GM21360 (cell line): Measurements from ENCODE around the gene MGAM2.

ENCODE experiments used
- ATAC-seq: cut with Tn5 transposase; IDR thresholded peaks from one replicate; pipeline ENCODE4 v1.9.1; 2021; ENCODE audit warnings: mild to moderate bottlenecking, moderate library complexity; ENCODE audit not compliant: unreplicated experiment

MGAM2 gene

DNA sequence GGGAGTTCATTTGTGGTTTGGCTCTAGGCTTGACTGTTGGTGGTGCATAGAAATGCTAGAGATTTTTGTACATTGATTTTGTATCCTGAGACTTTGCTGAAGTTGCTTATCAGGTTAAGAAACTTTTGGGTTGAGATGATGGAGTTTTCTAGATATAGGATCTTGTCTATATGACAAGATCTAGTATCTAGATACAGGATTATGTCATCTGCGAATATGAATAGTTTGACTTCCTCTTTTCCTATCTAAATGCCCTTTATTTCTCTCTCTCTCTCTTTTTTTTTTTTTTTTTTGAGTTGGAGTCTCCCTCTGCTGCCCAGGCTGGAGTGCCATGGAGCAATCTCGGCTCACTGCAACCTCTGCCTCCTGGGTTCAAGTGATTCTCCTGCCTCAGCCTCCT lies 62.9 kb downstream of the MGAM2 start:
- no peak for ATAC-seq

DNA sequence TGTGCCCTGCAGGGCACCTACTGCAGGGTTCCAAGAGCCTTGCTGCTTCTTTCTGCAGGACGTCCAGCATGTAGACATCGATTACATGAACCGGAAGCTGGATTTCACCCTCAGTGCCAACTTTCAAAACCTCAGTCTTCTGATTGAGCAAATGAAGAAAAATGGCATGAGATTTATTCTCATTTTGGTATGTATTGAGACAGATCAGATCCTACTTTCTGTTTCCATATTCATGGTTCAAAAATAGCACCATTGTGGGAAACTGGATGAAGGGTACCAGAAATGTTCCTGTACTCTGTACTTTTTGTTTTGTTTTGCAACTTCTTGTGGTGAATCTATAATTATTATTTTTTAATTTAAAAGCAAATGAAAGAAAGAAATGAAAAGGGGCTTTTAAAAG lies 64.1 kb downstream of the MGAM2 start:
- ATAC-seq = no peak

DNA sequence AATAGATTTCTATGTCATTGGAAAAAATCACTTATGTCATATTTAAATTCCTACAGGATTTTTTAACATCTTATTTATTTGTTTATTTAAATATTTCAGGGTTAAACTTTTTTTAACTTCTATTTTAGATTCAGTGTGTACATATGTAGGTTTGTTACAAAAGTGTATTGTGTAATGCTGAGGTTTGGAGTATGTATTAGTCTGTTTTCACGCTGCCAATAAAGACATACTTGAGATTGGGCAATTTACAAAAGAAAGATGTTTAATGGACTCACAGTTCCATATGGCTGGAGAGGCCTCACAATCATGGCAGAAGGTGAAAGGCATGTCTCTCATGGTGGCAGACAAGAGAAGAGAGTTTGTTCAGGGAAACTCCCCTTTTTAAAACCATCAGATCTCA lies 65.4 kb downstream of the MGAM2 start:
- no peak for ATAC-seq

- ATAC-seq = no peak
Observed at GRCh38 chr7:142177869-142178268, 66.4 kb downstream of the MGAM2 start.

GRCh38 chr7:142180426-142180825 lies 68.9 kb downstream of the MGAM2 start:
- no peak for ATAC-seq

GRCh38 chr7:142181211-142181610 lies 69.7 kb downstream of the MGAM2 start:
- ATAC-seq = no peak

- ATAC-seq = no peak
Observed at GRCh38 chr7:142181966-142182365, 70.4 kb downstream of the MGAM2 start.

DNA sequence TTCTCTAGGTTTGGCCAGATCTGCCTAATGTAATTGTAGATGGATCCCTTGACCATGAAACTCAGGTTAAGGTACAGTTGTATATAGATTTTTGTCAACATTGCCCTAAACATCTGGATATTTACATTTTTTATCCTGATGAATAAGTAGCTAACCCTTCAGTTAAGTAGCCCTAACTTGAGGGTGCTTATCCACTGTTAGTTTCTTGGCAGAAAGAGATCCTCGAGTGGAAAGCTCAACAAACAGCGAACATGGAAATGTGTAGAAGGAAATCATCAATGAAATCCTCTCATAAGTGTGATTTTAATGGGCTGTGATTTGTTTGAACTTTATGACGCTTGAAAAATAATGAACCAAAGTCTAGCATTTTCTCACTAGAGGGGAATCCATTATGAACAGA lies 73.6 kb downstream of the MGAM2 start:
- ATAC-seq = no peak

DNA sequence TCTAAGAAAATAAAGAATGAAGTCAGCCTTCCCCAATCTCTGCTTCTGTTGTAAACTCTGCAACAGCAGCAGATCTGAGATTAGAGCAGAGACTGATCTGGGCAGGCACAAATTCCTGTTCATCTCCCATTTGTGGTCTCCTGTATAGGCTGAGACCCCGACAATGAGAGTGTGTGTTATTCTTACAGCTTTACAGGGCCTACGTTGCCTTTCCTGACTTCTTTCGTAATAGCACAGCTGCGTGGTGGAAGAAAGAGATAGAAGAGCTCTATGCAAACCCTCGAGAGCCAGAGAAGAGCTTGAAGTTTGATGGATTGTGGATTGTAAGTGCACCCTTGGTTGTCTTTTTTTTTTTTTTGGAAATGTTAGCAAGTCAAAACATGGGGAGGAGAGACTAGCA lies 74.3 kb downstream of the MGAM2 start:
- ATAC-seq = no peak

DNA sequence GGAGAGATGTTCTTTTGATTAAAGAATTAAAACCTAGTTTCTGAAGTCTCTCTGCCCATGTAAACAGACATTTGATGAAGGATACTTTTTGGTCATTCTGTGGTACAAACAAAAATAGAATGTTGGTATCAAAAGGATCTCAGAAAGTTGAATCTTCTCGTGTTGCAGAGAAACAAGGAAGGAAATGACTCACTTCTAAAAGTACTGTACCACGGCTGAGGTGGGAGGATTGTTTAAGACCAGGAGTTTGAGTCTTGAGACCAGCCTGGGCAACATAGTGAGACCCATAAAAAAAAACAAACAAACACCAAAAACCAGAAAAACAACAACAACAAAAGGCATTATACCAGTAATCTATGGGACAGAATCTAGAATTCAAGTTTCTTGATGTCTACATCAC lies 76.6 kb downstream of the MGAM2 start:
- ATAC-seq = no peak

GRCh38 chr7:142188846-142189245 lies 77.3 kb downstream of the MGAM2 start:
- ATAC-seq = no peak

- ATAC-seq = no peak
Observed at GRCh38 chr7:142194201-142194600, 82.7 kb downstream of the MGAM2 start.

GRCh38 chr7:142196066-142196840 lies 84.7 kb downstream of the MGAM2 start:
- no peak for ATAC-seq

DNA sequence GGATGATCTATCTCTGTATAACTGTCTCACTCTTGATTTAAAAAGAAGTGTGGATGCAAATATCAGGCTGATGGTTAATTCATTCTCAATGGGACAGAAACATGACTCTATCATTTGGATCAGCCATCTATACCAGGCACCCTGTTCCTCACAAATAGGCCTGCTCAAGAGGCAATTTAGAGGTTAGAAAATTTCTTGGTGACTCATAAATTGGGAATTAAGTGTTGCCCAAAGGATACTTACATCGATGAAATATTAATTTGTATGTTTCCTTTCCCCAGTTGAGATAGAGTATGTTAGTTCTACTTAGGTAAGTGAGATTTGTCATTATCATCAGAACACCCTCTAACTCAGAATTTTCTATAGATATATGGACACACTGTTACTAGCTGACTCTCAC lies 88.7 kb downstream of the MGAM2 start:
- no peak for ATAC-seq

- no peak for ATAC-seq
Observed at GRCh38 chr7:142228537-142229104, 117.1 kb downstream of the MGAM2 start.

- no peak for ATAC-seq
Observed at GRCh38 chr7:142231716-142232115, 120.2 kb downstream of the MGAM2 start.

- ATAC-seq = no peak
Observed at GRCh38 chr7:142240546-142240945, 129.0 kb downstream of the MGAM2 start.

DNA sequence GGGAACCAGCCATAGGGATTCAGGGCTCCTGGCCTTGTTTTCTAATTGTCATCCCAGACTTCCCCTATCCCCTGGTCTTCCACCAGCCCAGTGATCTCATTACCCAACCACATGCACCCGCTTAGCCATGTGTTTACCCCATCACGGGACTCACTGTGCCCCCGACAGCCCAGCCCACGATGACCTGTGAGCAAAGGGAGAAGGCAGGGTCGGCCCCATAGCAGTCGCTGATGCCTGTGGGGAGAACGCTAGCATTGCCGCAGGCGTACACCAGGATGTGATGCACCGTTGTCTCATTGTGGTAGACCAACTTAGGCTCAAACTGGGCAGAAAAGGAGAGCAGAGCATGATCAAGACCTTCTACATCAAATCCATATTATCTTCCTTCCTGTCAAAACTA lies 132.3 kb downstream of the MGAM2 start:
- no peak for ATAC-seq

DNA sequence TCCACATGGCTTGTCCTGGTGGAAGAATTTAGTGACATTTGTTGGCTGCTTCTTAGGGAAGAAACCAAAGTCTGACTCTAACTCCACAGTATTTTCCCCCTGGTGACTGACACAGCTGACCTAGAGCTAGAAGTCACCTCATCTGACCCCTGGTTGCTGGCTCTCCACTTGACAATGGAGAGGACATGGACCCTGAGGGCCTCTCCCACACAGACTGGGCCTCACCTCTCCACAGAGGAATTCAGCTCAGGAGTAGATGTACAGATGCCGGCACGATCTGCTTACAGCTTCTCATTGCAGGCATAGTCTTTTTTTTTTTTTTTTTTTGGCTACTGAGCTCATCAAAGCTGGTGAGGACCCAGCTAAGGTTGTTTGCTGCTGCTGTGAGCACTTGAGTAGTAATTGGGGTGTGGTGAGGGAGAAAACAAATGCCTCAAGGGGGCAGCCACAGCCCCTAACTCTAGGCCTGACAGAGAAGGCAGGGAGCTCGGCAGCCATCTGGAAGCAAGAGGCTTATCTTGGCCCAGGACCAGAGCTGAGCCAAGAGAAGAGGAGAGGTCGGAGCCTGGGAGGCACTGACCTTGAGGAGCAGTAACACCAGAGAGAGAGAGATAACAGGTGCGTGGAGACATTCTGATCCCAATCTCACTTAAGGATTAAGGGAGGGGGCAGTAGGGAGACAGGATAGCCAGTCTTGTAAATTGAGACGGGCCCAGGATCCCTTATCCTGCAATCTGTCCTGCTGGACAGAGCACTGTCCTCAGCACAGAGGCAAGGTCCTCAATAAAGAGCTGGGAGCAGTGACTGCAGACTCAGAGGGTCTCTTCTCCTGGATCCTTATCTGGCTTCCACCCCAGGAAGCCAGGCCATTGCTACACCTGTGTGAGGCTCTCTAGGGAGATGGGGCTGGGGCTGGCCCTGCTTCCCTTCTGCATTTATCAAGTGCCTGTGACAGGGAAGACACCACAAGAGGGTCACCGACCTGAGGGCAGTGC lies 136.9 kb downstream of the MGAM2 start:
- ATAC-seq = no peak

GRCh38 chr7:142249918-142250317 lies 138.4 kb downstream of the MGAM2 start:
- no peak for ATAC-seq

- ATAC-seq = no peak
Observed at GRCh38 chr7:142250705-142251104, 139.2 kb downstream of the MGAM2 start.

GRCh38 chr7:142257958-142258357 lies 146.4 kb downstream of the MGAM2 start, which contains the start of gene PRSS58:
Gene PRSS58, minus strand, starts transcription at chr7:142258058. Its CDS starts 351 bp downstream, at chr7:142257707.
- ATAC-seq = no peak
